ELF-1 (cell line): Measurements from ENCODE around the gene TSC1.
A peak's percentile ranks its signal among the peaks of the same experiment; 100 is the strongest.

Source experiments
- DNase-seq: peaks from one replicate; pipeline ENCODE4 v3.0.0-alpha.2; 2016; ENCODE audit warnings: low read depth, low spot score

Gene TSC1

GRCh38 chr9:132937463-132937901, 6.9 kb downstream of the TSC1 start:
- no peak for DNase-seq

GRCh38 chr9:132935026-132935425, 9.4 kb downstream of the TSC1 start:
- no peak for DNase-seq

GRCh38 chr9:132931178-132931735, 13.2 kb downstream of the TSC1 start:
- DNase-seq: no peak

GRCh38 chr9:132927704-132928103, 16.7 kb downstream of the TSC1 start:
- no peak for DNase-seq

- no peak for DNase-seq
These were observed 21.0 kb downstream of the TSC1 start for GRCh38 chr9:132923346-132923902.

- no peak for DNase-seq
These were observed 24.7 kb downstream of the TSC1 start for GRCh38 chr9:132919614-132920268.

GRCh38 chr9:132914924-132915323, 29.5 kb downstream of the TSC1 start:
- DNase-seq: no peak

GRCh38 chr9:132912131-132912530, 32.3 kb downstream of the TSC1 start:
- no peak for DNase-seq

- DNase-seq: no peak
These were observed 34.0 kb downstream of the TSC1 start for GRCh38 chr9:132910376-132910775.

GRCh38 chr9:132909311-132909710, 35.1 kb downstream of the TSC1 start:
- no peak for DNase-seq

GRCh38 chr9:132908635-132909034, 35.8 kb downstream of the TSC1 start:
- DNase-seq: no peak

GRCh38 chr9:132905726-132906125, 38.7 kb downstream of the TSC1 start:
- no peak for DNase-seq

- peak; percentile 40 for DNase-seq
These were observed 40.6 kb downstream of the TSC1 start for GRCh38 chr9:132903574-132904492.

GRCh38 chr9:132901858-132902831, 42.3 kb downstream of the TSC1 start:
- DNase-seq: peak; percentile 93

- DNase-seq: no peak
These were observed 46.4 kb downstream of the TSC1 start for GRCh38 chr9:132898051-132898450.

GRCh38 chr9:132896906-132897305, 47.5 kb downstream of the TSC1 start:
- no peak for DNase-seq

GRCh38 chr9:132896264-132896663, 48.2 kb downstream of the TSC1 start:
- DNase-seq: no peak

- DNase-seq: peak; percentile 33
These were observed 49.3 kb downstream of the TSC1 start for GRCh38 chr9:132894862-132895835.

GRCh38 chr9:132894346-132894745, 50.1 kb downstream of the TSC1 start:
- no peak for DNase-seq

GRCh38 chr9:132892400-132892799, 52.0 kb downstream of the TSC1 start:
- DNase-seq: no peak
